B cell (primary cell): ENCODE results near the gene PEDS1. TPM values are rescaled to one million over a fixed set of nuclear protein-coding genes. Genes with fewer than 3 reads are reported as not detected.
A peak's percentile ranks its signal among the peaks of the same experiment; 100 is the strongest.

Experiments used
- ATAC-seq: fragments of 200-7000 bp; cut with Tn5 transposase; one replicate; pipeline ENCODE4 v1.10.0; 2021; ENCODE audit warnings: low read depth, mild to moderate bottlenecking, moderate number of reproducible peaks, moderate library complexity
- CTCF ChIA-PET: fragments of 350-600 bp; sonication (Branson Sonifier 250); formaldehyde crosslinking; loops from one replicate; lab custom pipeline; 2021; ENCODE audit warnings: antibody characterized with exemption, inconsistent platforms; lab: Charles Lee
- POLR2A ChIA-PET: fragments of 350-600 bp; sonication (Branson Sonifier 250); formaldehyde crosslinking; loops from one replicate; lab custom pipeline; 2021; ENCODE audit warnings: antibody characterized with exemption; lab: Charles Lee
- DNase-seq: peaks from one replicate; pipeline ENCODE4 v3.0.0; 2013
- H2AFZ ChIP-seq: 2 replicates; pipeline ENCODE4 v1.6.1; 2012; ENCODE audit warnings: mild to moderate bottlenecking, low read depth, low read length; ENCODE audit not compliant: insufficient read depth, poor library complexity, severe bottlenecking
- H3K27ac ChIP-seq, 2 donors: 1 replicate in 1 of 2; 2 replicates in 1 of 2; pipeline ENCODE4 v1.5.1; 2012 to 2013; ENCODE audit warnings: low read length in 2 of 2, mild to moderate bottlenecking in 2 of 2, moderate library complexity in 1 of 2
- H3K27me3 ChIP-seq, 4 experiments: fragments of 200-600 bp in 1 of 4; sonication (generic) in 1 of 4; replicated peaks in 1 of 4; 1 replicate in 2 of 4; 2 replicates in 2 of 4; pipeline versions ENCODE4 v1.6.1 to v1.7.0; 2013 to 2016; ENCODE audit warnings: low read length in 3 of 4, mild to moderate bottlenecking in 2 of 4, mixed read lengths in 1 of 4, moderate library complexity in 1 of 4; ENCODE audit not compliant: insufficient read depth in 4 of 4, control insufficient read depth in 3 of 4; ENCODE audit errors: control extremely low read depth in 1 of 4
- H3K36me3 ChIP-seq, 2 experiments: replicated peaks in 1 of 2; 1 replicate in 1 of 2; 2 replicates in 1 of 2; pipeline versions ENCODE4 v1.6.1 to v1.7.1; 2013; ENCODE audit warnings: low read length in 1 of 2; ENCODE audit not compliant: insufficient read depth in 2 of 2, control insufficient read depth in 1 of 2; ENCODE audit errors: control extremely low read depth in 1 of 2, extremely low read depth in 1 of 2
- H3K4me1 ChIP-seq, 2 donors: fragments of 200-600 bp in 1 of 2; sonication (generic) in 1 of 2; 1 replicate in 1 of 2; 2 replicates in 1 of 2; pipeline versions ENCODE4 v1.5.1 to v1.6.1; 2013 to 2017; ENCODE audit warnings: low read length in 2 of 2; ENCODE audit not compliant: control insufficient read depth in 2 of 2, insufficient read depth in 2 of 2
- H3K4me2 ChIP-seq: replicated peaks from 2 replicates; pipeline ENCODE3; 2012; ENCODE audit warnings: mild to moderate bottlenecking, low read depth, low read length; ENCODE audit not compliant: poor library complexity, severe bottlenecking
- H3K4me3 ChIP-seq, 5 experiments: fragments of 200-600 bp in 1 of 5; sonication (generic) in 1 of 5; 1 replicate in 3 of 5; 2 replicates in 2 of 5; pipeline versions ENCODE4 v1.5.1 to v1.7.0; 2011 to 2016; ENCODE audit warnings: low read length in 4 of 5, mild to moderate bottlenecking in 4 of 5, low read depth in 2 of 5, control low read depth in 1 of 5, moderate library complexity in 1 of 5; ENCODE audit not compliant: insufficient read depth in 1 of 5; ENCODE audit errors: control extremely low read depth in 1 of 5, extremely low read depth in 1 of 5
- H3K79me2 ChIP-seq: fragments of 200-600 bp; sonication (generic); one replicate; pipeline ENCODE4 v1.6.0; 2016; ENCODE audit warnings: low read length; ENCODE audit not compliant: control insufficient read depth, insufficient read depth
- H3K9ac ChIP-seq: fragments of 200-600 bp; sonication (generic); 2 replicates; pipeline ENCODE4 v1.6.1; 2017; ENCODE audit warnings: mild to moderate bottlenecking, low read length, moderate library complexity
- H3K9me3 ChIP-seq, 3 donors: one replicate each; pipeline versions ENCODE4 v1.6.1 to v1.7.1; 2013; ENCODE audit warnings: low read length in 2 of 3; ENCODE audit not compliant: control insufficient read depth in 2 of 3, insufficient read depth in 1 of 3; ENCODE audit errors: control extremely low read depth in 1 of 3
- H4K20me1 ChIP-seq: 2 replicates; pipeline ENCODE4 v1.6.0; 2012; ENCODE audit warnings: mild to moderate bottlenecking, low read length; ENCODE audit not compliant: insufficient read depth, control insufficient read depth, poor library complexity, severe bottlenecking
- H3K27ac Mint-ChIP-seq: one replicate; pipeline ENCODE4 v1.8.0; 2021; ENCODE audit warnings: mixed read lengths
- H3K27me3 Mint-ChIP-seq: one replicate; pipeline ENCODE4 v1.8.0; 2021; ENCODE audit warnings: mixed read lengths
- H3K4me1 Mint-ChIP-seq: one replicate; pipeline ENCODE4 v1.8.0; 2021; ENCODE audit warnings: mixed read lengths
- H3K4me3 Mint-ChIP-seq: one replicate; pipeline ENCODE4 v1.8.0; 2021; ENCODE audit warnings: mixed read lengths
- H3K9me3 Mint-ChIP-seq: one replicate; pipeline ENCODE4 v1.8.0; 2022; ENCODE audit warnings: mixed read lengths; ENCODE audit not compliant: insufficient read depth
- CTCF ChIP-seq: fragments of 200-600 bp; IDR thresholded peaks from one replicate; pipeline ENCODE4 v1.8.0; 2022; ENCODE audit warnings: antibody characterized with exemption, mild to moderate bottlenecking
- EZH2 ChIP-seq: IDR thresholded peaks from 2 replicates; pipeline ENCODE4 v1.6.1; 2012; ENCODE audit warnings: borderline replicate concordance, low read depth, mild to moderate bottlenecking, moderate library complexity, low read length; ENCODE audit not compliant: insufficient read depth, poor library complexity, severe bottlenecking
- WGBS: methylation state at CpG from one replicate; pipeline ENCODE4 v1.1.5; 2013; ENCODE audit warnings: missing lambda C conversion rate; ENCODE audit not compliant: insufficient coverage; 5-methylcytosine and 5-hydroxymethylcytosine counted together
- intact Hi-C: fragments of 100-400 bp; cut with micrococcal nuclease; formaldehyde crosslinking; loops from one replicate; pipeline ENCODE4 v1.10.0; 2022
- polyA plus RNA-seq: library from polyadenylated mRNA; depleted of rRNA; stranded (reverse); fragments of >200 nt; gene quantifications from 2 replicates; pipeline ENCODE4 v1.2.3, GENCODE V29; 2012
- total RNA-seq, 2 donors: library from RNA; stranded (reverse); fragments of 120-200 nt in 1 of 2; gene quantifications; 1 replicate in 1 of 2; 2 replicates in 1 of 2; pipeline versions ENCODE4 v1.2.3 to v1.2.4, GENCODE V29; 2013 to 2022

The PEDS1 gene
- total and polyA plus RNA-seq, 2 donors (not counting 1 experiment from before 2014, with no cell fraction given): 11.2 to 38.7 TPM

- peaks cover 4 to 5% of the 10 kb centered on the region in 2 experiments for H3K36me3 ChIP-seq
- DNase-seq (no peak), ATAC-seq (no peak)
- peaks cover 29% of the 10 kb centered on the region for H3K79me2 ChIP-seq
- no peak overlapping the region for H3K4me2 ChIP-seq
- H4K20me1 ChIP-seq: peaks cover 34% of the 10 kb centered on the region
- TF ChIP-seq CTCF (no peak), EZH2 (no peak)
- Mint-ChIP-seq H3K27me3 (no peaks in the 10 kb centered on the region), H3K27ac (no peak overlapping the region), H3K9me3 (no peaks in the 10 kb centered on the region), H3K4me1 (peaks cover 15% of the 10 kb centered on the region), H3K4me3 (peak overlapping the region; percentile 13)
- ChIA-PET POLR2A (no interaction called here), CTCF (no interaction called here)
- no peak overlapping the region for H2AFZ ChIP-seq
- H3K4me3 ChIP-seq: no peak overlapping the region
- no peaks in the 10 kb centered on the region for H3K27me3 ChIP-seq
- intact Hi-C loops: no loop called here
- 78% methylated on average over 3 of the region's 7 CpGs for WGBS
- peaks cover 0 to 6% (median 0%) of the 10 kb centered on the region in 3 donors for H3K9me3 ChIP-seq
- H3K27ac ChIP-seq: no peak overlapping the region
- peaks cover 16 to 22% of the 10 kb centered on the region in 2 donors for H3K4me1 ChIP-seq
- no peak overlapping the region for H3K9ac ChIP-seq
These were observed 40.9 kb upstream of the PEDS1 start for GRCh38 chr20:50194422-50194830.

- Histone ChIP-seq H3K27ac (no peak overlapping the region), H3K4me3 (no peak overlapping the region), H2AFZ (no peak overlapping the region), H3K4me2 (peak overlapping the region; percentile 85), H3K79me2 (peaks cover 29% of the 10 kb centered on the region), H4K20me1 (peaks cover 34% of the 10 kb centered on the region), H3K36me3 (peaks cover 4 to 5% of the 10 kb centered on the region in 2 experiments), H3K4me1 (peaks cover 16 to 22% of the 10 kb centered on the region in 2 donors), H3K27me3 (no peaks in the 10 kb centered on the region), H3K9ac (no peak overlapping the region), H3K9me3 (peaks cover 0 to 2% (median 0%) of the 10 kb centered on the region in 3 donors)
- 96% methylated on average over 14 of the region's 16 CpGs for WGBS
- peaks cover 15% of the 10 kb centered on the region for H3K4me1 Mint-ChIP-seq
- no peak for DNase-seq
- TF ChIP-seq CTCF (no peak), EZH2 (no peak)
- POLR2A ChIA-PET: no interaction called here
- peak overlapping the region; percentile 23 for H3K4me3 Mint-ChIP-seq
- intact Hi-C loops: no loop called here
- H3K9me3 Mint-ChIP-seq: no peaks in the 10 kb centered on the region
- ATAC-seq: no peak
- H3K27ac Mint-ChIP-seq: no peak overlapping the region
- H3K27me3 Mint-ChIP-seq: no peaks in the 10 kb centered on the region
- CTCF ChIA-PET: no interaction called here
These were observed 40.4 kb upstream of the PEDS1 start for GRCh38 chr20:50193836-50194421.
